GM12878 (cell line): ENCODE measurements around the gene CXCL12. TPM values are rescaled to one million over a fixed set of nuclear protein-coding genes. Genes with fewer than 3 reads are reported as not detected.

ENCODE experiments used
- ATAC-seq: fragments of 200-7000 bp; cut with Tn5 transposase; 3 replicates; pipeline ENCODE4 v1.9.1; 2020; ENCODE audit warnings: mild to moderate bottlenecking, moderate library complexity
- Bru-seq: library from RNA; stranded (reverse); fragments of 400-500 nt; gene quantifications from one replicate; lab custom pipeline; 2021; lab: Mats Ljungman, UMichigan
- BruChase-seq, 2 experiments: library from RNA; stranded (reverse); fragments of 400-500 nt; gene quantifications; one replicate each; lab custom pipeline; 2021; lab: Mats Ljungman, UMichigan
- BruUV-seq: library from RNA; stranded (reverse); fragments of 400-500 nt; replicated peaks from 2 replicates; lab custom pipeline; 2021; lab: Mats Ljungman, UMichigan
- CTCF ChIA-PET: fragments of 300-600 bp; sonication (Branson Sonifier 250); formaldehyde crosslinking; extraction: SDS; loops from one replicate; lab custom pipeline; 2021; ENCODE audit warnings: inconsistent platforms; lab: Yijun Ruan, JAX
- POLR2A ChIA-PET: fragments of 350-600 bp; formaldehyde crosslinking; extraction: SDS; loops from one replicate; lab custom pipeline; 2021; ENCODE audit warnings: inconsistent platforms; lab: Charles Lee
- RAD21 ChIA-PET: fragments of 300-600 bp; sonication (Branson Sonifier 250); formaldehyde crosslinking; loops from one replicate; lab custom pipeline; 2023; ENCODE audit warnings: antibody characterized with exemption; ENCODE audit not compliant: unreplicated experiment; lab: Charles Lee
- SMC1A ChIA-PET: fragments of 300-600 bp; sonication (Branson Sonifier 250); formaldehyde crosslinking; loops from one replicate; lab custom pipeline; 2023; ENCODE audit not compliant: unreplicated experiment, uncharacterized antibody; lab: Charles Lee
- DNase-seq: peaks from one replicate; pipeline ENCODE4 v3.0.0-alpha.2; 2011; ENCODE audit warnings: low read depth, low spot score
- FAIRE-seq: peaks from 3 replicates; lab custom pipeline; 2011; peaks lifted over from hg19 to GRCh38; lab: Jason Lieb, UNC
- H2AFZ ChIP-seq: 2 replicates; pipeline ENCODE4 v1.6.0; 2011; ENCODE audit warnings: low read depth, low read length, control low read depth; ENCODE audit not compliant: control insufficient read depth
- H3K27ac ChIP-seq: 2 replicates; pipeline ENCODE4 v1.5.1; 2011; ENCODE audit warnings: control low read depth; ENCODE audit not compliant: control insufficient read depth, insufficient read depth
- H3K27me3 ChIP-seq, 2 experiments: replicated peaks in 1 of 2; 2 replicates each; pipeline versions ENCODE4 v1.6.0 to v1.6.1; 2011; ENCODE audit warnings: low read length in 1 of 2; ENCODE audit not compliant: control insufficient read depth in 2 of 2, insufficient read depth in 2 of 2
- H3K36me3 ChIP-seq, 2 experiments: 2 replicates each; pipeline ENCODE4 v1.5.1; 2011; ENCODE audit warnings: low read length in 1 of 2; ENCODE audit not compliant: control insufficient read depth in 2 of 2, insufficient read depth in 2 of 2
- H3K4me1 ChIP-seq: 2 replicates; pipeline ENCODE4 v1.6.1; 2011; ENCODE audit warnings: mild to moderate bottlenecking, low read length, moderate library complexity, mixed read lengths; ENCODE audit not compliant: control insufficient read depth, insufficient read depth
- H3K4me2 ChIP-seq: 2 replicates; pipeline ENCODE4 v1.6.0; 2011; ENCODE audit warnings: control low read depth; ENCODE audit not compliant: control insufficient read depth, insufficient read depth
- H3K4me3 ChIP-seq: fragments of 200-600 bp; sonication (generic); 2 replicates; pipeline ENCODE4 v1.5.1; 2016
- H3K79me2 ChIP-seq: 2 replicates; pipeline ENCODE4 v1.6.0; 2011; ENCODE audit warnings: low read length; ENCODE audit not compliant: control insufficient read depth, insufficient read depth
- H3K9ac ChIP-seq: 2 replicates; pipeline ENCODE4 v1.8.0; 2011; ENCODE audit warnings: low read length, control low read depth, mixed read lengths; ENCODE audit not compliant: control insufficient read depth, insufficient read depth
- H3K9me3 ChIP-seq: replicated peaks from 3 replicates; pipeline ENCODE4 v1.5.1; 2011; ENCODE audit warnings: mild to moderate bottlenecking, low read length; ENCODE audit not compliant: control insufficient read depth, insufficient read depth
- H4K20me1 ChIP-seq: 2 replicates; pipeline ENCODE4 v1.6.0; 2011; ENCODE audit not compliant: control insufficient read depth, insufficient read depth
- EZH2 ChIP-seq: IDR thresholded peaks from 2 replicates; pipeline ENCODE4 v1.6.1; 2012; ENCODE audit warnings: low read depth, mild to moderate bottlenecking, control low read depth, inconsistent platforms, low read length, borderline replicate concordance; ENCODE audit not compliant: control insufficient read depth
- NR2F1 ChIP-seq: fragments of 450-650 bp; conservative IDR thresholded peaks from 2 replicates; pipeline ENCODE4 v1.6.1; 2017; ENCODE audit warnings: mild to moderate bottlenecking
- WGBS: methylation state at CpG from one replicate; pipeline ENCODE4 v1.1.6; 2016; ENCODE audit warnings: low lambda C conversion rate; ENCODE audit not compliant: insufficient replicate concordance, insufficient coverage; ENCODE audit errors: missing lambda C conversion rate; 5-methylcytosine and 5-hydroxymethylcytosine counted together
- in situ Hi-C: fragments of 300-500 bp; cut with MboI; formaldehyde crosslinking; loops from 9 replicates; pipeline ENCODE4 v1.14.3; 2018; ENCODE audit warnings: mixed read lengths
- intact Hi-C: fragments of 100-400 bp; cut with micrococcal nuclease; formaldehyde crosslinking; loops from one replicate; pipeline ENCODE4 v1.14.2; 2022; ENCODE audit not compliant: unreplicated experiment
- long read RNA-seq, 2 experiments: library from polyadenylated mRNA; unstranded; transcript quantifications; one replicate each; pipeline ENCODE4 v2.0.0, GENCODE V29; 2019 to 2020
- polyA minus RNA-seq, 3 experiments: library from RNA; depleted of rRNA, polyadenylated mRNA; stranded (reverse); fragments of >200 nt; gene quantifications; 2 replicates each; pipeline ENCODE4 v1.2.3, GENCODE V29; 2011
- polyA plus RNA-seq, 11 experiments: library from polyadenylated mRNA; depleted of rRNA in 4 of 11; unstranded in 6 of 11; stranded (reverse) in 5 of 11; fragments of >200 nt; fragmentation: Nextera tagmentation in 4 of 11; fragmentation: Illumina TruSeq in 1 of 11; extraction: Ambion mirVana in 4 of 11; extraction: Trizol in 1 of 11; gene quantifications; 1 replicate in 1 of 11; 2 replicates in 10 of 11; pipeline versions ENCODE4 v1.2.1 to v1.2.3, GENCODE V29; 2011 to 2016; ENCODE audit warnings: inconsistent platforms in 2 of 11, missing spikeins in 2 of 11, low read depth in 1 of 11
- total RNA-seq, 4 experiments: library from RNA; depleted of rRNA in 3 of 4; stranded (reverse); fragments of >200 nt in 3 of 4; fragmentation: Illumina TruSeq in 1 of 4; extraction: Trizol in 1 of 4; gene quantifications; 2 replicates each; pipeline versions ENCODE4 v1.2.1 to v1.2.3, GENCODE V29; 2013 to 2021

The CXCL12 gene
- 7.1 and 7.3 TPM in 2 replicates for total RNA-seq (2013; cell fraction: nucleolus; rRNA removed)
- total RNA-seq (2014; rRNA removed) (0.62 and 1.0 TPM in 2 replicates), total RNA-seq (2014; rRNA removed; fragmentation: Illumina TruSeq; extraction: Trizol) (0.31 and 0.55 TPM in 2 replicates), total RNA-seq (2021) (0.85 and 0.90 TPM in 2 replicates), polyA plus RNA-seq (2011; rRNA removed) (3.3 and 4.5 TPM in 2 replicates), polyA plus RNA-seq (2014; fragmentation: Illumina TruSeq; extraction: Trizol) (0.51 and 0.54 TPM in 2 replicates), polyA plus RNA-seq (2014; fragmentation: Nextera tagmentation; extraction: Ambion mirVana) (under 1 TPM; 0.03 to 0.35 TPM), polyA plus RNA-seq (2014; rRNA removed) (0.49 and 0.66 TPM in 2 replicates), polyA plus RNA-seq (2016; fragmentation: Nextera tagmentation; extraction: Ambion mirVana) (under 1 TPM; 0.55 to 0.75 TPM), polyA minus RNA-seq (2011; rRNA and poly(A)+ RNA removed) (1.6 and 1.8 TPM in 2 replicates), Bru-seq, nascent RNA (percentile 29 among the genes with signal in this experiment), BruChase-seq, experiment 1, labeled RNA remaining after a 6-hour chase (percentile 39 among the genes with signal in this experiment), BruChase-seq, experiment 2, labeled RNA remaining after a 2-hour chase (percentile 35 among the genes with signal in this experiment)
- polyA plus RNA-seq (2011; ENCODE audit: low read depth): 0.98 TPM
- polyA plus RNA-seq (2011; cell fraction: cytosol; rRNA removed): 3.4 and 4.3 TPM in 2 replicates
- polyA plus RNA-seq (2011; cell fraction: nucleus; rRNA removed): 2.5 and 4.4 TPM in 2 replicates
- 1.1 and 2.0 TPM in 2 replicates for polyA plus RNA-seq (2012)
- polyA minus RNA-seq (2011; cell fraction: cytosol; rRNA and poly(A)+ RNA removed): 1.7 and 2.1 TPM in 2 replicates
- polyA minus RNA-seq (2011; cell fraction: nucleus; rRNA and poly(A)+ RNA removed): 1.4 and 2.2 TPM in 2 replicates
- long read RNA-seq, experiment 1, partial matches to known transcripts: 0 of 1 reads
- long read RNA-seq, experiment 1, other reads (novel, unspliced or antisense): 1 of 1 reads
- long read RNA-seq, experiment 2, partial matches to known transcripts: 0 of 1 reads
- long read RNA-seq, experiment 2, other reads (novel, unspliced or antisense): 0 of 1 reads

DNA sequence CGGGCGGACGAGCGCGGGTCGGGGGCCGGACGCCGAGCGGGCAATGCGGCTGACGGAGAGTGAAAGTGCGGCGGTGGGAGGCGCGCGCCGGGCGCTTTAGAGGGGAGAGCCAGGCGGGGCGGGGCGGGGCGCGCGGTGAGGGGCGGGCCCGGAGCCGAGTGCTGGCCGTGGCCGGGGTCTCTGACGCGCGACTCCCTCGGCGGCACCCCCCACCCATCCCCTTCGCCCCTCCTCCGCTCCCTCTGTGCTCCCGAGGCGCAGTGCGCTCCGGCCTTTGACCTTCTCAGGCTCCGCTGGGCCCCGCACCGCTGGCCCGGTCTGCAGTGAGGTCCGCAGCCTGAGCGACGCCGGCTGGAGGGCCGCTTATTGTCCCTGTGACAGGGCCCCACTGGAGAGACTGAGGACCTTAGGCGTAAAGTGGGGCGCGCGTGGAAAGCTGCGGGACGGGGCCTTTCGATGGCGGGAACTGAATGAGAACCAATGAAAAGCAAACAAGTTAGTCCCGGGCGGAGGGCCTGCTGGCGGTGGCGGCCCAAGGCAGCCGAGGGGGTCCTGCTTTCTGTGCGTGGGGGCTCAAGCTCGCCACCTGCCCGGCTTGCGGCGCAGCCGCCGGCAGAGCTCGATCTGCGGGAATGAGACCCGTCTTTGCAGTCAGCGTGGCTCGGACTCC is at the start of gene CXCL12:
Gene CXCL12 (minus strand): TSS at position 72 of the 670 bp plus-strand sequence. CDS start 92 bp downstream, outside the sequence.
- DNase-seq (no peak), FAIRE-seq (no peak), ATAC-seq (no peak)
- ChIA-PET RAD21 (interaction anchor here (0.8 to 1.7 kb wide), 4 partner anchors 14 to 693 kb away, joined by 3 to 7 read pairs (median 6); no protein-coding TSS in a partner anchor), CTCF (interaction anchor here (0.6 to 2.6 kb wide), 11 partner anchors 11 to 746 kb away, joined by 3 to 32 read pairs (median 5); no protein-coding TSS in a partner anchor), POLR2A (no interaction called here), SMC1A (interaction anchor here (0.7 to 1.9 kb wide), 7 partner anchors 8 to 712 kb away, joined by 3 to 10 read pairs (median 3); no protein-coding TSS in a partner anchor)
- H3K4me1 ChIP-seq: no peaks in the 10 kb centered on the region
- 19% methylated on average over 47 of the region's 75 CpGs for WGBS
- no peak within 1 kb of the TSS for H3K9ac ChIP-seq
- H3K27ac ChIP-seq: no peak within 1 kb of the TSS
- no peak within 1 kb of the TSS for H3K4me3 ChIP-seq
- H3K4me2 ChIP-seq: peak within 1 kb of the TSS; percentile 33; the same call in 1 of the 2 replicates
- no peaks in the 10 kb centered on the region for H3K36me3 ChIP-seq
- no peak within 1 kb of the TSS for H2AFZ ChIP-seq
- H3K9me3 ChIP-seq: no peaks in the 10 kb centered on the region; the same call in 2 of the 3 replicates
- intact Hi-C loops (loop anchor here (5.0 to 10.0 kb wide), 6 partner anchors 33 to 693 kb away; no protein-coding TSS in a partner anchor), in situ Hi-C loops (loop anchor here (5.0 to 25.0 kb wide), 2 partner anchors 477 to 713 kb away; no protein-coding TSS in a partner anchor)
- no TSS peak for BruUV-seq
- H4K20me1 ChIP-seq: no peaks in the 10 kb centered on the region
- TF ChIP-seq EZH2 (no peak), NR2F1 (peak; percentile 47)
- TF ChIP-seq, all 136 proteins: peak for 1
- H3K79me2 ChIP-seq: no peaks in the 10 kb centered on the region
- H3K27me3 ChIP-seq: peaks cover 0 to 2% of the 10 kb centered on the region in 2 experiments; a peak in 3 of 4 replicates
